Sigmoid colon (tissue), 4 donors: ENCODE results near the gene MSANTD2.

Experiments used
- CTCF ChIP-seq, 4 experiments: fragments of 450-650 bp in 3 of 4; fragments of 200-600 bp in 1 of 4; IDR thresholded peaks; one replicate each; pipeline ENCODE4 v1.5.1; 2016 to 2019; ENCODE audit warnings: antibody characterized with exemption in 4 of 4, mild to moderate bottlenecking in 3 of 4, moderate library complexity in 2 of 4
- EP300 ChIP-seq, 4 donors: sonication (generic); formaldehyde crosslinking; IDR thresholded peaks; one replicate each; pipeline ENCODE4 v1.6.1; 2017; ENCODE audit warnings: antibody characterized with exemption in 4 of 4
- POLR2A ChIP-seq, 2 donors: fragments of 450-650 bp; IDR thresholded peaks; one replicate each; pipeline ENCODE4 v1.6.1; 2016; ENCODE audit warnings: antibody characterized with exemption in 2 of 2, mild to moderate bottlenecking in 2 of 2, moderate library complexity in 2 of 2
- POLR2AphosphoS5 ChIP-seq, 4 donors: sonication (generic); formaldehyde crosslinking; IDR thresholded peaks; one replicate each; pipeline ENCODE4 v1.6.1; 2017; ENCODE audit warnings: antibody characterized with exemption in 4 of 4

GRCh38 chr11:124811399-124812125, 11.4 kb upstream of the MSANTD2 start:
- TF ChIP-seq CTCF (IDR thresholded peaks at IDR 0.05), result no peak
- no peak for TF ChIP-seq EP300 (IDR thresholded peaks at IDR 0.05)
- no peak for TF ChIP-seq POLR2AphosphoS5 (IDR thresholded peaks at IDR 0.05)
- TF ChIP-seq POLR2A (IDR thresholded peaks at IDR 0.05), result no peak
